EH (cell line): Measurements from ENCODE around the gene CAPNS2.

Experiments
- DNase-seq: peaks from one replicate; pipeline ENCODE4 v3.0.0-alpha.2; 2015; ENCODE audit warnings: low read depth

CAPNS2 gene

DNA sequence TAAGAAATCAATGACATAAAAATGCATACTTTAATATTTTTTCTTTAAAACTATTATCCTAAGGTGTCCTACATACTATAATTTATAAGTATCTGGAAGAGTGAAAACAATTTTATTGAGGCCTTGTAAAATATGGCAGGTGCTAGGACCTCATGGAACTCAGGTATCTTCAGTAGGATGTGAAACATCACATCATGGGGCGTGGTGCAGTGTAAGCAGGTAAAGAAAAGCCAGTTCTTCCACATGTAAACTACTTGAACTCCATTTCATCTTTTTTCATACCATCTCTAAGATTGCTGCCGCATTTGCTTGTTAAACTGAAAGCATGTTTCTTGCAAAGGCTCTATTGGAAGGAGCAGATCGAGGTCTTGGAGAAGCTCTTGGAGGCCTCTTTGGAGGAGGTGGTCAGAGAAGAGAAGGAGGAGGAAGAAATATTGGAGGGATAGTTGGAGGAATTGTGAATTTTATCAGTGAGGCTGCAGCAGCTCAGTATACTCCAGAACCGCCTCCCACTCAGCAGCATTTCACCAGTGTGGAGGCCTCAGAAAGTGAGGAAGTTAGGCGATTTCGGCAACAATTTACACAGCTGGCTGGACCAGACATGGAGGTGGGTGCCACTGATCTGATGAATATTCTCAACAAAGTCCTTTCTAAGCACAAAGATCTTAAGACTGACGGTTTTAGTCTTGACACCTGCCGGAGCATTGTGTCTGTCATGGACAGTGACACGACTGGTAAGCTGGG lies at the start of gene CAPNS2:
Gene CAPNS2 (plus strand): TSS at position 253 of the 744 bp plus-strand sequence. CDS start 73 bp downstream, at position 326.
- DNase-seq = no peak

DNA sequence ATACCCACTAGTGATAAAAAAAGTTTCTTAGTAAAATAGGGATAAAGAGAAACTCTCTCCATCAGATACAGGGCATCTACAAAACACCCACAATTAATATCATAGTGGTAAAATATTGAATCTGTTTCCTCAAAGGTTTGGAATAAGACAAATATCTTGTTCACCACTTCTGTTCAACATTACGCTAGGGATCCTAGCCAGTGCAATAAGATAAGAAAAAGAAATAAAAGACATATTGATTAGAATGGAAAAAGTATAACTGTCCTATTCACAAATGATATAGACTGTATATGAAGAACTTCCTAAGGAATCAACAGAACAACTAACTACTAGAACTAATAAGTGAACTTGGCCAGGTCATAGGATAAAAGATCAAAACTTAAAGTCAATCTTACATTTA lies 44.7 kb upstream of the CAPNS2 start:
- DNase-seq = no peak

DNA sequence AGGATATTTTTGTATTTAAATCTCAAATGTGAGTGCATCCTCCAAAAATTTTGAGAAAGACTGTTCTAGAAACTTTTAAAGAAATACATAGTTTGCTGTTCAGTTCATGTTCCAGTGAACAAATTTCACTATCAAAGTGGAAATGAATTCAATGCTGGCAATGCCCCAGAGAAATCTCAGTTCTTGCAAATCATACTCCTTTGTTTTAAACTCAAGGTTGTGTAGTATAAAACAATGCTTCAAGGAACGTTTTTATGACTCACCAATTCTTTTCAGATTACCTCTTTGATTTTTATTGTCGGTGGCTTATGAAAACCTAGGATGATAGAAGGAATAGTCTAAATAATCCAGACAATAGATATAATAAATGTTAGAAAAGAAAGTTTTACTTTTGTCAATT lies 40.0 kb upstream of the CAPNS2 start:
- no peak for DNase-seq

DNA sequence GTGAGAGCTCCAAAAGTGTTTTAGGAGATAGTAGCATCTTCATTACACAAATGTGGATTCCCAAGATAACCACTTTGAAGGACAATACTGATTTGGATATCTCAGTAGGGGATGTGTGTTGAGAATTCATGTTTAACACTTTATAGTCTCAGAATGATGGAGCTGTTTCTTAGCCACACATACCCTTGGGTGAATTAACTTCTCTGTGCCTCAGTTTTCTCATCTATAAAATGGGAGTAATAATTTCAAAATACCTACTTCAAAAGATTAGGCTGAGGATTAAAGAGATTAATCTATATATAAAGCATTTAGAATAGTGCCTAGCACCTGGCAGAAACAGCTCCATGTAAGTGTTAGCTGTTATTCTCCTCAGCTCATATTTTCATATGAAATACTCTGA lies 38.6 kb upstream of the CAPNS2 start:
- DNase-seq = no peak

DNA sequence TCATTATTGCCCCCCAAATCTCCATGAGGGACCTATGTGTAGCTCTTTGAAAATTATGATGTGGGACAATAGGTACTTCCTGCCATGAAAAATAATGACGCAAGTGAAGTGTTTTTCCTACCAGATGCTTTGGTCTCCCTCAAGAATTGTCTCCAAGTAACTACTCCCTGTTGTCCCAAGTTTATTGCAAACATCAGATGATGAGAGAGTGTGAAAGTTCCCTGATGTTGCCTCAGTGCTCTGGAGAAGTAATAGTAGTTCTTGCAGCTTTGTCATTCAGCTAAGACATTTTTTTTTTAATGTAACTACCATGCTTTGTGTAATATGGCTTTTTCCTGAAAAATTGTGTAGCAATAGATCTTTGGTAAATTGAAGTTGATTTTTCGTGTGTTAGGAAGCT lies 37.5 kb upstream of the CAPNS2 start:
- DNase-seq = peak; percentile 60

DNA sequence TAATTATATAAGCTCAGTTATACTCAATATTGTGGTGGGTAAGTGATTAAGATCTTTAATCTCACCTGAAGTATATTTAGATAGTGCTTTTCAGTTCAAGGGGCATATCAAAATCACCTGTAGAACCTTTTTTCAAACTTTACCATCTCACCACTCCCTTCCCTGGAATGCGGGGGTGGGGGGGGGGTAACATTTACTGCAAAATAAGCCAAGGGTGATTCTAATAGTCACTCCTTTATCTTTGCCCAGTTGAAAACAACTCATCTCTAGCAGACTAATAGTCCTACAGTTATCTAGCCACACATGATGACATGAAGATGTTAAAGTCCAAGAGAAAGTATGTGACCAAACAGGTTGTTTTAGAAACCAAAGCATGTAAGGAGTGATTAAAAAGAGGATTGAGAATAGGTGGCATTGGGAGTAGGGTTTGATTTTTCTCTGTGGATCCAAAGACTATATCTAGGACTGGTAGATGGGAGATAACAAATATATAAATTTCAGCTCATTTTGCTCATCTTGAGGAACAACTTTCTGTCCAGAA lies 36.1 kb upstream of the CAPNS2 start:
- no peak for DNase-seq

DNA sequence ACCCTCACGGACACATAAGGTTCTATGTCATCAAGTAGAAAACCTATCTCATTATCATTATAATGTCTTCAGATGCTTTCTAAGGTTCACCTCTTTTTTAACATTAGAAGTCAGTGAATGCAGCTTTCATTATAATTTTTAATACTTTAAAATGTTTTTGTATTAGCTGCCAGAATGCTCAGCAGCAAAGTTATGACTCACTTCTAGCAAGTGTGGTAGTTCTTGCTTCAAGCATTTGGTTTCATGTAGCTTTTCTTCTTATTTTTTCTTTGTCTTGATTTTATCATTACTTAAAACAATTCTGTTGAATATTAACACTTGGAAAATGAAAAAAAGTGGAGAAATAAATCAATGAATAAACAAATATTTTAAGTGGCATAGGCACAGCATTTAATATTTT lies 34.3 kb upstream of the CAPNS2 start:
- no peak for DNase-seq

DNA sequence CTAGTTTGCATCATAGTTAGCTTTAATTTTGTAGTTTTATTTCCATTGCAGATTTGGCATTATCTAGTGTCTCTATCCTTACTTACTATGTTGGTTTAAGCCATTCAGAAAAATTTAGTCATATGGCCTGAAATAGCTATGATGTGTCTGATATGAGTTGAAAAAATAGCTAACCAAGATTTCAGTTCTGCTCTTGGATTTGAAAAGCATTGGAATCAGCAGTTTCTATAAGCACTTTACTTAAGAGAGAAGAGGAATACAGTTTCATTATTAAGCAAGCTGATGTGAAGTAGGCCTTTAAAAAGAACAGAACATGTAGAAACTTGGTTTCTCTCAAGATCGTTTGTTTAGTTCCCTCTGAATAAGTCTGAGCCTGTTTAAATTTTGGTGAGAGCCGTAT lies 31.7 kb upstream of the CAPNS2 start:
- no peak for DNase-seq

DNA sequence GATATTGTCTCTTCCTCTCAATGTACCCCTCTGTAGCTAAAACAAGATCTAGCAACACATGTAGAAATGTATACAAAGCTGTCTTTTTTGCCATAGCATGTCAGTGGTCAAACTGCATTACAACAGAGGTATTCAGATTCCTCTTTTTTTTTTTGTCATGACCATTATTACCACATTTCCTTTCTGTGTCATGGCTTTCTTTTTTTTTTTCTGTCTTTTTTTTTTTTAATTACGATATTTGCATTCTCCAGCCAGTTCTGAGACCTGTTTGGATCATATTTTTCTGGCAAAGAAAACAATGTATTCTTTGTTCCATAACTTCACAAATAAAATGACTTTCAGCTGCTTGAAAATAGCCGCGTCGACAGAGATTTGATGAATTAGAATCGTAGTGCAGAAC lies 27.4 kb upstream of the CAPNS2 start:
- no peak for DNase-seq

DNA sequence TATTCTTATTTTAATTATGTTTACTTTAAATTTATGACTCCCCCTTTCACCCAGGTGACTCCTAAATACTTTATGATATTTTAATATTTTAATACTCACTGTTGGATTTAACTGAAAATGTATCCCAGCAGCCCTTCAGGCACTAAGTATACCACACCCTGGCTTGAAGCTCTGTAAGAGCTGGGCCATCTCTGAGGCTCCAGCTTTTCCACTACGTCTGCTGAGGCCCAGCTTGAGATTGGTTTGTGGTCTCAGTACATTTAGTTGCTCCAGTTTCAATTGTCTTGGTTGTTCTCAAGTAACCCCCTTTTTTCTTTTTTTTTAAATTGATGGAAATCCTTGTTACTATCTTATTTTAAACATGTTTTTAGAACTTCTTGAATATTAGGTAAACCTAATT lies 27.0 kb upstream of the CAPNS2 start:
- DNase-seq = no peak

DNA sequence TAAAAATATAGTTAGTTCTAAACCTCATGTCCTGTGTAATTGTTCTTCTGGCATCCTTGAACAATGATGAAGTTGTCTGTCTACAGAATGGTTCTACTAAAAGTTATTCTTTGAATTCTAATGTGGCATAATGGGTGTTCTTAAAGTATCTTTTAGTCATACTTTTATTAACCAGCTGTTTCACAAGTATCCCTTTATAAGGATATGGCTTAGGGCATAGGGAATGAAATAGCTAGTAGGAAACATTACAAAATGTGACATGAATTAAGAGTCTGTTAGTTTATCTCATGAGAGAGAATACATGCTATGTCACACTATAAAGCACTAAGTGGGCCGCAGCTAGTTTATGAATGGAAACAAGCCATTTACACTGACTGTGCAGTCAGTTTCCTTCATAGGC lies 26.3 kb upstream of the CAPNS2 start:
- no peak for DNase-seq

DNA sequence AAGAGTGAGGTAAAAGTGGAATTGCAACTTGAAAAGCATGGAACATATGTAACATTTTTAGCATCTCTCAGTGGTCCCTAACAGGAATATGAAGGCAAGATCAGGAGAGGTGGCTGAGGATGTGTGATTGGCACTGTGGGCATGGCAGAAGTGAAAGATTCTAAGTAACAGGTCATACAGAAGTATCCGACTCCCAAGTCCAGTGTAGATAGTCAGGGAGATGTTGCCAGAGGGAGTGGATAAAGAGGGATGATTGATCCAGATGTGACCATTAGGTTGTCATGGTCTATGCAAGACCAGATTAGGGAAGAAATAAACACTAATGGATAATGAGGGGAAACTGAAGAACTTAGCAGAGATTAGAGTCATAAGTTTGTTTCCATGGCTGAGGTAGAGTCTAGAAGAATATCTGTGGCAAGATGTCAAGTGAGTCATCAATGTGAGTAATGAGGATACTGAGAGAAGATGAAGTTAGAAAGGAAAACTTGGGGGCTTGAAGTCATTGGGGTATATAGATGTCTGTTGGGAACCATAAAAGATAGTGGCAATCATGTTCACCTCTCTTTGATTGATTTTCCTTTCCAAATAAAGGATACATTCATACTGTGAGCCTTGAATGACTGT lies 23.9 kb upstream of the CAPNS2 start:
- peak; percentile 80 for DNase-seq

DNA sequence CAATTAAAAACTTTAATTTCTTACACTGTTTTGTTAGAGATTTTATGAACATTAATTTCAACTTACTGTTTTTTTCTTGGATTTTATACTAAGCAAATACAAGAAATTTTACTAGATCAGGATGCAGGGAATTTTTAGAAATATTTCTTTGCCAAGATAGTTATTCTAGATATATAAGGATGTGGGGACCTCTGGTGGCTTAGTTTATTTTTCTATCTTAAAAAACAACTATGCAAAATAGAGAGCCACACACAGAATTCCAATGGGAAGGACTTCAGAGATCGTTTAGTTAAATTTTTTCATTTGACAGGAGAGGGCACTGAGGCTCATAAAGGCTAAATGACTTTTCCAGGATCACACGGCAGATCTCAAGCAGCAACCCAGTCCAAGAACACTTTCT lies 23.0 kb upstream of the CAPNS2 start:
- DNase-seq = peak; percentile 63

DNA sequence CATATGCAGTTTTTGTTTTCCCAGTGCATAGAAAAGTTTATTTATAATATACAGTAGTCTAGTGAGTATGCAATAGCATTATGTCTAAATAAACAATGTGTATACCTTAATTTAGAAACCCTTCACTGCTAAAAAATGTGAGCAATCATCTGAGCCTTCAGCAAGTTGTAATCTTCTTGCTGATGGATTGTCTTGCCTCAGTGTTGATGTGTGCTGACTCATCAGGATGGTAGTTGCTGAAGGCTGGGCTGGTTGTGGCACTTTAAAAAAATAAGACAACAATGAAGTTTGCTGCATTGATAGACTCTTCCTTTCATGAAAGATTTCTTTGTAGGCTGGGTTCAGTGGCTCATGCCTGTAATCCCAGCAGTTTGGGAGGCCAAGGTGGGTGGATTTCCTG lies 13.9 kb upstream of the CAPNS2 start:
- DNase-seq = peak; percentile 86

DNA sequence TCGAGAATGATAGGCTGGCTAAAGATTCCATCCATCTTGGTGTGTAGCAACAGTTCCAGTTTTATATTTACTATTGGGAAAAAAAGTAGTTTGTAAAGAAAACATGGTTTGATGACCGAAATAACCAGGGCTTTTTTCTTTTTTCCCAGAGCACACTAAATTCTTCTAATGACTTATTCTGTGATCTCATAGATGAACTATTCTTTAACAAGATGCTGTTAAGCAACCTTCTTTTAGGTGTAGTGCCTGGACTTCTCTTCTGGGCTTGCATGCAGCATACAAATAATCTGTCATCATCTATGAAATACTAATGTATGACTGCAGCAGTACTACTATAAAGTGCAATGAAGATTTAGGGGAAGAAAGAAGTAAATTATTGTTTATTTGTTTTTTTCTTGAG lies 11.0 kb upstream of the CAPNS2 start:
- DNase-seq = peak; percentile 73

DNA sequence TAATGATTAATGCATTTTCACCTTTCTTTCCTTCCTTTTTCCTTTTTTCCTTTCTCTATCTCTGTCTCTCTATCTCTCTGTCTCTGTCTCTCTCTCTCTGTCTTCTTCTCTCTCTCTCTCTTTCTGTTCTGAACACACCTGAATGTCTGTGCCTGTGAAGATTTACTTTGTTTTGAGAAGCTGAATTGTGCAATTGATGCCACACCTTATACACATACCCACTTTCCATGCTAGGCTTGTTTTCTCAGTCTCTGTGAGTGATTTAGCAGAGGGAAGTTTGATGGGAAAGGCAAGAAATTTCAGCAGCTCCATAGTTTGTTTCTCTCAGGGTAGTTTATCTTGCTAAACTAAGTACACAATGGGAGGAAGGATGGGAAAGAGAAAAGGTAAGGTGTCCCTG lies 9.3 kb upstream of the CAPNS2 start:
- DNase-seq = no peak

DNA sequence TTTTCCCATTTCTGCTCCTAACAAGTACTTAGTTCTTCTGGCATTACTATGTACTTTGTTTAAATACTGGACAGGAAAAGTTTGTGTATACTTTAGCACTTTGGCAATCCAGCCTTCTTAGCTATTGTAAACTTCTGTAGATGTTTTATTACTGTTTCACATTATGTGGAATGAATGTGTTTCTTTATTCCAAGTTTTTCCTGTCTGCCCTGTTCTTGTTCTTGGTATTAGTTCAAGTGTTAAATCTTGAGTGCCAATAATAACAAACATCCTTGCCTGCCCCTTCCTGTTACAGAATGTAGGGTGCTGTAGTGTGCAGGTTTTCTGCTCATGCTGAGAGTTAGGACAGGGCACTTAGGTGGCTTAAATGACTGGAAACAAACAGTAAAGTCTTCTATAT lies 7.3 kb upstream of the CAPNS2 start:
- DNase-seq = peak; percentile 68

DNA sequence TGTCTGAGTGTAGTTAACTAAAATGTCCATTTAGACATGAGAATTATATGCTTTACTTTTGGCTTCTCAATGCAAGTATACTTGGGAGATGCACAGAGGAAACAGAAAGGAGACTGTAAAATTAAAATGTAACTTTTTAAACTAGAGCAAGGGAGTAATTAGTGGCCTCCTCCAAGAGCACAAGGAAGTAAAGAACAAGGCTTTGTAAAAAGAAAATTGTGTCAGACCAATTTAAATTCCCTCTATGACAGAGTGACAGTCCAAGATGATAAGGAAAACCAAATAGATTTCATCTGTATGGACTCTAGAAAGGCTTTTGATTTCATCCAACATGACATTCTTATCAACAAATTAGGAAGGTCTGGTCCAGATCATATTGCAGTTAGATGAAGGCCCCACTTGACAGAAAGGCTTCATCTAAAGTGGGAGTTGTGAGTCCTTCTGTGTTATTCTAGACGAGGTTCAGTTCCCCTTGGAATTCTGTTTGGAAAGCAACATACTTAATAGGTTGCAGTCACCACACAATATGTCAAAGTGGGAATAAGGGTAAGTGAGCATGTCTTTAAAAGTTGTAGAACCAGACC lies 6.5 kb upstream of the CAPNS2 start:
- DNase-seq = no peak

DNA sequence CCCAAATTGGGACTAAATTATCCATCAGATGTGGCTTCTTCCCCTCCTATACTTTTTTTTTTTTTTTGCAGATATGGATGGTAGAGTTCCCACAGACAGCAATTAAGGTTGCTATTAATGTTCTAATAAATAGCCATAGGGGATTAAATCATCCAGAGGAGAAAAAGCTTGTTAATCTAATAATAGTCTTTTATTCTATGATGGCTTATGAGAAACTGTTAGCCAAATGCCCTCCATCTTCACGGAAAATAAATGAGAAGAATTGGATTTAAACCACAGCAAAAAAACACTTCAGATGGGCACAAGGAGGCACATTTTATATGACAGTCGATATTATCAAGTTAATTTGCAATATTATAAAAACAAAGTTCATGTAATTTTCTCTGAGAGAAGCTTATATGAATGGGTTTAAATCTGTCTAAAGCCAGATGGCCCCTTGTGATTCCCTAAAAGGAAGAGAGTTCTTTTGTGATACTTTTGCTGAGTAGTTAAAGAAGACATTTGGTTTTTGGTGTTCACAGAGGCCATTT lies 5.1 kb upstream of the CAPNS2 start:
- DNase-seq = no peak

DNA sequence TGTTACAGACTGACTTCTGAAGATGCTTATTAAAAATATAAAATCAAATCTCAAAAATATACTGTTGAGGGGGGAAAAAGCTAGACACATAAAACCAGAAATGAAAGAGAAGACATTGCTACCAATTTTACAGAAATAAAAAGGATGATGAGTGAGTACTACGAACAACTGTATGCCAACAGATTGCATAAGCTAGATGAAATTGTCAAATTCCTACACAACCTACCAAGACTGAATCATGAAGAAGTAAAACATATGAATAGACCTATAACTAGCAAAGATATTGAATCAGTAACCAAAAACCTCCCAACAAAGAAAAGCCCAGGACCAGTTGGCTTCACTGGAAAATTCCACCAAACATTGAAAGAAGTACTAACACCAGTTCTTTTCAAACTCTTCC lies 3.5 kb upstream of the CAPNS2 start:
- DNase-seq = peak; percentile 22

DNA sequence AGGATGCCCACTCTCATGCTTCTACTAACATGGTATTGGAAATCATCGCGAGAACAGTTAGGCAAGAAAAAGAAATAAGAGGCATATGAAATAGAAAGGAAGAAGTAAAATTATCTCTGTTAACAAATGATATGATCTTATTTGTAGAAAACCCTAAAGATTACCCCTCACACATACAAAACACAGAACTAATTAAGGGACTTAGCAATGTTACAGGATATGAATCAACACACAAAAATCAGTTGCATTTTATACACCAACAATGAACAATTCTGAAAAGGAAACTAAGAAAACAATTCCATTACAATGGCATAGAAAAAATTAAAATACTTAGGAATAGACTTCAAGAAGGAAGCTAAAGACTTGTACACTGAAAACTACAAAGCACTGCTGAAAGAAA lies 2.7 kb upstream of the CAPNS2 start:
- peak; percentile 47 for DNase-seq

DNA sequence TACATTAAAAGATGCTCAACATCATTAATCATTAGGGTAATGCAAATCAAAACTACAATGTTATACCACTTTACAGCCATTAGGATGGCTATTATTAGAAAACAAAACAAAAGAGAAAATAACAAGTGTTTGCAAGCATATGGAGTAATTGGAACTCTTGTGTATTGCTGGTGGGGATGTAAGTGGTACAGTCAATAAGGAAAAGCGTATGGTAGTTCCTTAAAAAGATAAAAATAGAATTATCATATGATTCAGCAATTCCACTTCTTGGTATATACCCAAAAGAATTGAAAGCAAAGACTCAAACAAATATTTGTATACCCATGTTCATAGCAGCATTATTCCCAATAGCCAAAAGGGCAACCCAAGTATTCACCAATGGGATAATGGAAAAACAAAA lies 1.4 kb upstream of the CAPNS2 start:
- no peak for DNase-seq

DNA sequence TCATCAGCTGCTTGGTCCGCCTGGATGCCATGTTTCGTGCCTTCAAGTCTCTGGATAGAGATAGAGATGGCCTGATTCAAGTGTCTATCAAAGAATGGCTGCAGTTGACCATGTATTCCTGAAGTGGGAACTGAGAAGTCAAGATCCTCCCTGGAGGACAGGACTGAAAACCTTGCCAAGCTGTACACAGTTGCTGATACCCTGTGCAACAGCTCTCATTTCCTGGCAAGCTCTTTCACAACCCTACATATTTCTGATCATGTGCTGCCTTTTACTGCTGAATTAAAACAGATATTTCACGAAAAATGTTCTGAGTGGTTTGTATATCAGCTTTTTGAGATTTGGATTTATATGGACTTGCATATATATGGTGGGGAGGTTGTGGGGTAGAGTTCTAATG lies 898 bp downstream of the CAPNS2 start:
- peak; percentile 48 for DNase-seq
